ENCODE data around the gene SYNM. TPM values are rescaled to one million over a fixed set of nuclear protein-coding genes. Genes with fewer than 3 reads are reported as not detected.

The SYNM gene
- total and polyA plus RNA-seq, 2 of the 8 experiments (the other 6 are each of a cell fraction or from before 2014, with no cell fraction given): 0.89 to 2.0 TPM

GRCh38 chr15:99118258-99118632 is 13.4 kb downstream of the SYNM start:
- DNase-seq (ENCODE audit: low read depth in 1 of 2, low spot score in 2 of 2) (no peak), FAIRE-seq (no peak)
- H3K4me1 ChIP-seq (replicated peaks in 1 of 4; ENCODE audit: control insufficient read depth in 3 of 4, insufficient read depth in 4 of 4, low read length in 3 of 4): peaks cover 0 to 4% (median 0%) of the 10 kb centered on the region in 4 experiments; a peak in 2 of 7 replicates
- H4K91ac ChIP-seq (replicated peaks; ENCODE audit: insufficient read length, low read length): no peak overlapping the region
- no peaks in the 10 kb centered on the region for H3K9me3 ChIP-seq (ENCODE audit: insufficient read depth in 2 of 2, low read depth in 1 of 2, low read length in 1 of 2)
- H4K8ac ChIP-seq (ENCODE audit: extremely low read depth, insufficient read depth, low read length): no peak overlapping the region
- CTCF ChIA-PET (ENCODE audit: partially characterized antibody): interaction anchor here (1.4 to 2.5 kb wide), 3 partner anchors 12 to 95 kb away, joined by 3 to 10 read pairs (median 6); no protein-coding TSS in a partner anchor
- no peaks in the 10 kb centered on the region for H3K79me1 ChIP-seq (ENCODE audit: low read depth, low read length)
- no peaks in the 10 kb centered on the region for H3K36me3 ChIP-seq (ENCODE audit: control insufficient read depth in 2 of 4, insufficient read depth in 4 of 4, low read length in 3 of 4)
- 88% methylated on average over 7 of the region's 7 CpGs; no CpG with 5 or more reads in 1 of the 2 experiments for WGBS, 2 experiments (ENCODE audit: extremely low coverage in 1 of 2, insufficient coverage in 1 of 2, insufficient read length in 1 of 2, insufficient replicate concordance in 2 of 2, low coverage in 1 of 2, low lambda C conversion rate in 2 of 2, missing lambda C conversion rate in 1 of 2)
- no peaks in the 10 kb centered on the region for H4K20me1 ChIP-seq (replicated peaks in 1 of 2; ENCODE audit: control insufficient read depth in 1 of 2, insufficient read depth in 2 of 2, low read length in 2 of 2)
- no peak overlapping the region for H3K4me2 ChIP-seq (ENCODE audit: insufficient read depth in 1 of 2, low read depth in 2 of 2, low read length in 2 of 2)
- no peaks in the 10 kb centered on the region for H3K79me2 ChIP-seq (ENCODE audit: control insufficient read depth in 1 of 2, insufficient read depth in 2 of 2, low read length in 2 of 2)
- H3K23ac ChIP-seq (ENCODE audit: insufficient read length): no peak overlapping the region
- no peak overlapping the region for H3K14ac ChIP-seq (ENCODE audit: insufficient read length)
- H3K4me3 ChIP-seq (ENCODE audit: extremely low read depth in 1 of 4, insufficient read depth in 2 of 4, low read depth in 3 of 4, low read length in 4 of 4): no peak overlapping the region
- no peak overlapping the region for H4K5ac ChIP-seq (ENCODE audit: insufficient read length, low read depth, low read length)
- H3K23me2 ChIP-seq (ENCODE audit: low read depth, low read length): no peaks in the 10 kb centered on the region
- no peak overlapping the region for H2BK5ac ChIP-seq (ENCODE audit: low read depth, low read length)
- H2BK20ac ChIP-seq (ENCODE audit: low read length): no peak overlapping the region
- POLR2A ChIA-PET (ENCODE audit: partially characterized antibody): interaction anchor here (2.3 kb wide), 1 partner anchor 9 kb away, joined by 6 read pairs; no protein-coding TSS in a partner anchor
- no peak overlapping the region for H2BK12ac ChIP-seq (ENCODE audit: low read depth, low read length)
- no peak overlapping the region for H2AK5ac ChIP-seq (ENCODE audit: low read depth, low read length)
- no peak overlapping the region for H2BK15ac ChIP-seq (ENCODE audit: low read length)
- no peak overlapping the region for H3K4ac ChIP-seq (replicated peaks; ENCODE audit: insufficient read length, low read depth, low read length)
- H3K27ac ChIP-seq (ENCODE audit: low read depth, low read length): no peak overlapping the region
- H2BK120ac ChIP-seq (replicated peaks; ENCODE audit: low read depth, low read length): no peak overlapping the region
- no peak overlapping the region for H3K18ac ChIP-seq (ENCODE audit: extremely low read depth, low read length)
- no peaks in the 10 kb centered on the region for H3K27me3 ChIP-seq (replicated peaks in 1 of 4; ENCODE audit: control insufficient read depth in 3 of 4, extremely low read depth in 1 of 4, insufficient read depth in 3 of 4, low read length in 3 of 4)
- H3K56ac ChIP-seq (replicated peaks; ENCODE audit: insufficient read length, low read depth, low read length): no peak overlapping the region
- H3K9ac ChIP-seq (replicated peaks in 1 of 4; ENCODE audit: extremely low read depth in 1 of 4, low read depth in 3 of 4, low read length in 3 of 4): no peak overlapping the region
- TF ChIP-seq RAD21 (IDR thresholded peaks at IDR 0.05 in 1 of 2, conservative IDR thresholded peaks at IDR 0.05 in 1 of 2; ENCODE audit: low read depth in 2 of 2, low read length in 2 of 2) (no peak), JUND (IDR thresholded peaks at IDR 0.05; ENCODE audit: low read length) (no peak), CBX5 (IDR thresholded peaks at IDR 0.05; ENCODE audit: low read depth, low read length) (no peak), MAX (IDR thresholded peaks at IDR 0.05) (no peak), SRF (IDR thresholded peaks at IDR 0.05; ENCODE audit: low read depth, low read length) (no peak), RBBP5 (IDR thresholded peaks at IDR 0.05; ENCODE audit: borderline replicate concordance, low read depth, low read length) (no peak)
- no peak overlapping the region for H2AFZ ChIP-seq (ENCODE audit: low read length)
